ENCODE measurements around the gene COL4A2.

The COL4A2 gene

DNA sequence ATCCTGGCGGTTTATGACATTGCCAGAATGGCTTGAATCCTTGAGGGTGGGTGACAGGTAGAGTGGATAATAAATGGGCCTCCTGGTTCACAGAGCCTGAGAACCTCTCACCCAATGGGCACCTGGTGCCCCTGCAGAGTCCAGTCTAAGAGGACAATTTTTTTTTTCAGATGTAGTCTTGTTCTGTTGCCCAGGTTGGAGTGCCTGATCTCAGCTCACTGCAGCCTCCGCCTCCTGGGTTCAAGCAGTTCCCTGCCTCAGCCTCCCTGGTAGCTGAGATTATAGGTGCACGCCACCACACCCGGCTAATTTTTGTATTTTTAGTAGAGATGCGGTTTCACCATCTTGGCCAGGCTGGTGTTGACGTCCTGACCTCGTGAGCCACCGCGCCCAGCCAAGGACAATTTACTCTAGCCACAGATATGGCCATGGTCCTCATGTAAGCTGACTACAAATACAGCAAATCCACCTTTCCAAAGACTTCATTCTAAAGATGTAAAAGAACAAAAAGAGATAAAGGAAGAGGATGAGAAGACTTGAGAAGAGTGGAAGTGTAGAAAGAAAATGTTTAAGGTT, 33.0 kb downstream of the COL4A2 start:
- no peak for DNase-seq (ENCODE audit: low spot score)

DNA sequence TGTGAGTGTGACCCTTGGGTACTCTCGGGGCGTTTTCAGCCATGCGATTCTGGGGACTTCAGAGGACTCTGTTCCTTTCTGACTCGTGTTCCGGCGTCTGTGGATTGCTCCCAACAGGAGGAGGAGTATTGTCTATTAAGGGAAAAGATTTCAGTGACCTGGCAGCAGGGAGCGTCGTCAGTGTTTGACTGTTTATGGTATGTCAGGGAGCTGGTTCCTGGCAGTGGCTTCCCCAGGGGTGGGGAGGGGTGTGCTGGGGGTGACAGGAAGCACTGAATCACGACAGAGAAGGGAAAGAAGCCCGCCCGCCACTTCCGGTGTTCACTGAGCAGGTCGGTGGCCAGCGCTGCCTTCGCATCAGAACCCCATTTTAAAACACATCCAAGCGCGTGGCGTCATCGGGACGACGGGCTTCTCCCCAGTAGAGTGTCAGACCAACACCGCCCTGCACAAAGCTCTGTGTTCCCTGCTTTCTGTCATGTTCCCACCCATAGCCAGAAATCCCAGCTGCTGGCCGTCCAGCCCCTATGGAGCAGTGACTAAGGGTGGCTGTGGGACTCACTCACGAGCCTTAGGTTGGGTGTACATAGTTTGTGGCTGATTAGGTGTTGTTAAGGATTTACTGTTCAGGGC, 33.8 kb downstream of the COL4A2 start:
- DNase-seq (ENCODE audit: low spot score), result no peak

DNA sequence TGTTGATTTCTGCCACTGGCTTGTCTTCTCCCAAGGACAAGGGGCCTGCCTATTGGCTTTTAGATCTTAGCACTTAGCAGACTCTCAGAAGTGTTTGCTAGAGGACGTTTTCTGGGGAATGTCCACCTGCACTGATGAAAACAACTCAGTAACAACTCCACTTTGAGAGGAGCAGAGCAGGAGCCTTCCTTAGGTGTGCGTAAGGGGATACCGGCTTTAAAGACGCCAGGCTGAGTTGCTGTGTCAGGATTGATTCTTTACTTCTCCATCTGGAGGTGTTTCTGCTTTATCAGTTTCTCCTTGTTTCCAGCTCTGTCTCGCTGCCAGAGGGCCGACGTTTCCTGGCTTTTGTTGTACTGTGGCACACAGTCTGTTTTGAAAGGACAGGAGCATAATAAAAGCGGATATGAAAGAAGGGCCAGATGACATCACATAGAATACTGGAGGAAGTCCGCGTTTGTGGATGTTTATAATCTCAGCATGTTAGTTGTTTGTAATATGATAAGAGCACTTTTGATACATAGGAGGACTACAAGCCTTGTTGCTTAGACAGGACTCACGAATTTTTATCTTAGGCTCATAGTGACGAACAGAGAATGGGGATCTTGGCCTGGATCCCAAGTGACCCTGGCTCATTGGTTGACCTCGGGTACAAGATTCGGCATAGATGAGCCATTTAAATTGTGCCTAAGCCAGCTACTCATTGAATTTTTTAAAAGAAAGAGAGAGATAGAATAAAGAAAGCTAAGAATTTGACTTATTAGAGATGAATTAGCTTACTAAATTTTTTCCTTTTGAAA, 34.6 kb downstream of the COL4A2 start:
- DNase-seq (ENCODE audit: low spot score), result no peak

DNA sequence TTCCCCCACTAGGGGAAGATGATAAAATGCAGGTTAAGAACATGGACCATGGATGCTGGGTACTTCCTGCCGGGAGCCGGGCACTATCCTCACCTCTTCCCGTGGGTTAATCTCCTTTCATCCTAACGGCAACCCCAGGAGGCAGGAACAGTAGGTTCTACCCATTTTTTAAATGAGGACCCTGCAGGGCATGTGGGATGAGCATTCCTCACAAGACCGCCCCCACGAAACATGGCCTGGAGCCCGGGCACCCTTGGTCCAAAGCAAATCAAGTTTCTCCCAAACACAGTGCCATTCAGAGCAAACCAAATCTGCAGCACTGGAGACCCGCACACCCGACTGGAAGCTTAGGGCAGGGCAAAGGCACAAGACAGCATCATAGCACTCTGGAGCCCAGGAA, 35.4 kb downstream of the COL4A2 start:
- no peak for DNase-seq (ENCODE audit: low spot score)

DNA sequence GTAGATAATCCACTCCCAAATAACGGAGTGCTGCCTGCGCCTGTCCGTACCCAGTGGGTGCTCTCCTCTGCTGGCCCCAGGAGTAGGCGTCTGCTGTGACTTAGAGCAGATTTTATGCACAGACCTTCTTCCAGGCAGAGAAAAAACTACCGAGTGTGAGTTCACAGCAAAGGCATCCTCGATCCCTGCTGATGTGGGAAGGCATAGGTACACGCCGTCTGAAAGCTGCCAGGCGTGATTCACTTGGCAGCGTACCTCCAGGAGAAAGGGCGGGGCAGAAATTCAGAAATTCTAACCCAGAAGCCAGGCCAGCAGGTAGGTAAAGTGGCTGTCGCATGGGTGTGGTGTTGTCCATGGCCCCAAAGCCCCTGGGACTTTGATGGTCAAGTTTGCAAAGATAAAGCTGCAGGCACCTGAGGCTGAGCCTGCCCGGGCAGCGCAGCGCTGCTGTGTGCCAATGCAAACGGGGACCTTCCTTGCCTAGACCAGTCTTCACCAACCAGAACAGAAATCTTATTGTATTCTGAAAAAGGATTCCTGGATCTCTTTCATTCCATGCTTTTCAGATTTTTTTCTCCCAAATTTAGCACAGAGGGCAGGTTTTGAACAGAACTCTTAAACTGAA, 36.3 kb downstream of the COL4A2 start:
- DNase-seq (ENCODE audit: low spot score), result no peak

DNA sequence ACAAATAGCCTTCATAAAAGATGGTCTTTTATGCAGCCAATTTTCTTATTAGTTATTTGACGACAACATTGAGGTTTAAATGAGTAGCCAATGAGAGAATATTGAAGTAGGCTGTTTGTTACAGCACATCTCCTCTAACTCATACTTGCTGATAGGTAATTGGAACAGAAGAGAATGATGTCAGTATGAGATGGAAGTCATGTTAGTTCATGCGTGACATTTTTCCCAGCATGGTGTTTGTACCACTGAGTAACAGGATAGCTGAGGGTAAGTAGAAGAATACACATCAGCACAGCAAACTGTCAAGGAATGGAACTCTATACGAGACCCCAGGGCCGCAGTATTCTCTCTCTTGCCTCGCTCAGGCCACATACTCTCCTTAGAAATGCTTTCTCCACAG, 37.2 kb downstream of the COL4A2 start:
- no peak for DNase-seq (ENCODE audit: low spot score)

DNA sequence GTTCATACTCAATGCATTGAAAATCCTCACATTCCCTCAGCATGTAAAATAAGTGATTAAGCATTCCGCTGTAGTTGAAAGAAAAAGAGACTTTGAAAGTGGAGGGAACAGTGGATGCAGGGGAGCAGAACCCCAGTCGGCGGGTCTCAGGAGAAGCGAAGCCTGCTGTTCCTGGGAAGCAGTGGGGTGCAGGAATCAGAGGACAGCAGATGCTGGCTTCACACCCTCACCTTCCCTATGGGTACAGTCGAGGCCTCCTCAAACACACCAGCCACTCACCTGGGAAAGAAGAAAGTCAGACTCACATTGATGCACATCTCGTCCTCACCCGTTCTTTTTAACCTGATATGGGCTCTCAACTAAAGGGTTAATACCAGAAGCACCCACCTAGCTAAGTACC, 38.2 kb downstream of the COL4A2 start:
- DNase-seq (ENCODE audit: low spot score), result no peak

DNA sequence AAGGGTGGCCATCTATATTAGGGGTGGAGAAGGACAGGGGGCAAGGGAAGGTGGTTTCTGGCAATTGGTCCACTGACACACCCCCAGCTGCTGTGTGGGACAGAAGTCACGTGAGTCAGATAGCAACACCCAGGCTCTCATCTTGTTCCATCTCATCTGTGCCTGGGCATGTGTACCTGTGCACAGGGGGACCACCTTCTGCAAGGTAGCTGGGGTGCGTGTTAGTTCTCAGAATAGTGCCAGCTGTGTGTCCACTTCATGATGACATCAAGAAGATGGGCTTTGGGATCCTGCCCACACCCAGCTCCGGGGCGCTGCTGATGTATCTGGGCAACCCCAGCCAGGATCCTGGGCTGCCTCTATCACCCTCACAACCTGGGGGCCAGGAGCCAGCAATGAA, 38.6 kb downstream of the COL4A2 start:
- no peak for DNase-seq (ENCODE audit: low spot score)

DNA sequence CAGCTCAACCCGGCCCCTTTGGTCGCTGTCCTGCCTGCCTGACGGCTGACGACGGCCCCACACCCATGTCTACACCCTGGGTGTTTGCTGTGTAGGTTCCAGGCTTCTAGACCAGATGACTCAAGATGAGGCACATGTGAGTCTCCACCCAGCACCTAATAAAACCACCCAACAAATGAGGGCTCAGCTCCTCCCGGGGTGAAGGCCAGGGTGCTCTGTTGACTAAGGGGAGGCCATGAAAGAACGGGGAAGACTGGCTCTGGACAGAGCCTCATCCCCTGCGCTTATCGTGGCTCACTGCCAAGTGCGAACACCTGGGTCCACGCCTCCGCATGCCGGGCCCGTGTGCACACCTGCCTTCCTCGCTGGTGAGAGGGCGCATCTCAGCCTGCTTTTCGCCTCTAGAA, 39.6 kb downstream of the COL4A2 start:
- DNase-seq (ENCODE audit: low spot score), result no peak

DNA sequence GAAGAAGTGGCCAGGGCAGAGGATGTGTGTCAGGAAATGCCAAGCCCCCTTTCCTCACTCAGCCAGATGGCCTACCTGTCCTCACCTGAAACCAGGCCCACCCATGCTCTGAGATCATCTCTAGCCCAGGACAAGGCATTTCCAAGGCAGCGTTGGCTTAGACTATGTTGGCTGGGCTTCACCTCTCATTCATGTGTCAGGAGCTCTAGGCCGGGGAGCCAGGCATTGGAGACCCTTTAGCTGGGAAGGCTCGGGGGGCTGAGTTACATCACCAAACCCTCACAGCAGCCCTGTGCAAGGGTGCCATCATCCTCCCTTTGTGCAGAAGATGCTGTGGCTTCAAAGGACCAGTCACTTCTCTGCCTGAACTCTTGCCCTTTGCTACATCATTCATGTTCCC, 40.0 kb downstream of the COL4A2 start:
- DNase-seq (ENCODE audit: low spot score), result no peak

DNA sequence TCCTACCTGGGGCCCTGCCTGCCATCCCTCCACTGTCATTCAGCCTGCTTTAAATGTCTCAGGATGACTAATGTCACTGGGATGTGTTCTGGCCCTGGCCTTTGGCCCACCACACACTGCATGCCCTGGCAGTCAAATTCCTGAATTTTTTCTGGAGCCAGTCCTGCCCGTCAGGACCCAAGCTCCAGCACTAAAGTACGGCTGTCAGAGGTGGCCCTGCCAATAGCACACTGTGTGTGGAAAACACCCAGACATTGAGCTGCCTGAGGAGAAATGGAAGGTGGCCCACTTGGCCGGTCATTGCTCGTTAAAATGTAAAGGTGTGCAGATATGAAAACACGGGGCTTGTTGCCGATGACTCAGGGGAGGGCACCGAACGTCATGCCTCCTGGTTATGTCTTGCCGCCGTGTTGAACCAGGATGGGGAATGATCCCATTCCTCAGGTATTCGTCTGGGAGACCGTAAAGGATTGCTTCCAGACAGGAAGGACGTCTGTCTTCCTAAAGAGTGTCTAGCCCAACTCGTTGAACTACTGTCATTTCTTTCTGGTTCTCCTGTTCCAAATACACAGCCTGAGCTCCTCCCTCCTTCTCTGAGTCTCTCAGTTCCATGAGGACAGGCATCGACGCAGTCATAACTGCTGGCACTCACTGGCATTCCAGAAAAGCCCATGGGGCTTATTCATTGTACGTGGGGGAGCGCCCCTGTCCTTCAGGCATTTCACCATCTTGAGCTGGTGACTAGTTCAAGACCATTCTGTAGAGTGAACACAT, 40.6 kb downstream of the COL4A2 start:
- no peak for DNase-seq (ENCODE audit: low spot score)

DNA sequence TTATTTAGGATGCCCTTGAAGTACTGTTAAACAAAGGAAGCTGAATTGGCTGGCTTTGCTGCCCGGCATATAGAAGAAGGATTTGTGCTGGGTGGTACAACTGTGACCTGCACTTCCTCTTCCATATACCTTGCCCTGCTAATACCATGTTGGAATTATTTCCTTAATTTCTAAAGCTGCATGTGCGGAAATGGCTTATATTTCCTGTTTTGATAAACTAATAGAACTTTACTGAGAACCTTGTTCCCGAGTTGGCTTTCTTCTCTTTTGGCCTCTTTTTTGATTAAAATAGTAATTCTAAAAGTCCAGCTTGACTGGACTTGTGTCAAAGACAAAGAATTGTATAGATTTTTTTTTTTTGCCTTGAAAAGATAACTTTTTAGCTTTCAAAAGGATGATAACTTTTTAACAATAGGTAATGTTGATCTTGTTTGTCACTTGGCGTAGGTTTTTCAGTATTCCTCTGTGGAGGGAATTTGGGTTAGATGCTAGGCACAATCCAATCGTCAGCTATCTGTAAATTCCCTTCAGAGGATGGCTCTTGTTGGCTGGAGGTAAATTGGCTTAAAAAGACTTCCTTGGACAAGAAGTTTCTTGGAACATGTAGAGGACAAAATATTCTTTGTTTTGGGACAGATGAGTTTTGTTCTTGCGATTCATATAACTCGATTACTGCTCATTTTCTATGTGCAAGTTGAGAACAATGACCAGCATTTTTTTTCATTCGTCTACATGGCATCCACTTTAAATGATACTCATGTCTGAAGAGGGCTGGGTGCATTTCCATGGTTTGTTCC, 41.4 kb downstream of the COL4A2 start:
- no peak for DNase-seq (ENCODE audit: low spot score)

DNA sequence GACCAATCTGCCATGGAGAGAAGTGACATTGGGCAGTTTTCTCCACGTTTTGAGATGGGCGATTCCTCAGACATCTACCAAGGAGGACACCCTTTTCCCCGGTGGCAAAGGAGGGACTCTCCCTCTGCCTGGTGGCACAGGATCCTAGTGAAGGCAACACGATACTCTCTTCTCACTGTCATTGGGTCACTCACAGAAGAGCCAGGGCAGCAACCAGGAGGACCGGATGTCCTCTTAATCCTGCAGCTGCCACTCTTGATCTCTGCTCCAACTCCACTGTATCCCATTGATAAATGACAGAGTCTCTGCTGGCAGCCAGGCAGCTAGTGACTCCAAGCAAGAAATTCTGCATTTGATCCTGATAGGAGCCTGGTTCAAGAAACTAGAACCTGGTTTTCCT, 42.2 kb downstream of the COL4A2 start:
- DNase-seq (ENCODE audit: low spot score), result no peak

DNA sequence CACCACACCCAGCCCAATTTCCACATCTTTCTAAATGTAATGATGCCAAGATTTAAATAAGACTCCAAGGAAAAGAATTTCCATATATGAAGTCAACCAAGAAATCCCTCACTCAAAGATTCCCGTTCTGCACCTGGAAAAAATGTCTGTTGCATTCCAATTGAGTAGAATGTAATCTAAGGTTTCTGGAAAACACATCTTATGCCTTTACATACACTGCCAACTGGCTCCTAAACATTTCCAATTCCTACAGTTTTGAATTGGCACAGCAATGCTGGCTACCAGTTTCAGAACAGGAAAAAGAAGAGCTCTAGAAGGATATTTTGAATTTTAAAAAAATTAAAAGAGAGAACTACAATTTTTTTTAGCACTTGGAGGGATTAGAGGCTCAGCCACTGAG, 43.0 kb downstream of the COL4A2 start:
- DNase-seq (ENCODE audit: low spot score), result no peak

DNA sequence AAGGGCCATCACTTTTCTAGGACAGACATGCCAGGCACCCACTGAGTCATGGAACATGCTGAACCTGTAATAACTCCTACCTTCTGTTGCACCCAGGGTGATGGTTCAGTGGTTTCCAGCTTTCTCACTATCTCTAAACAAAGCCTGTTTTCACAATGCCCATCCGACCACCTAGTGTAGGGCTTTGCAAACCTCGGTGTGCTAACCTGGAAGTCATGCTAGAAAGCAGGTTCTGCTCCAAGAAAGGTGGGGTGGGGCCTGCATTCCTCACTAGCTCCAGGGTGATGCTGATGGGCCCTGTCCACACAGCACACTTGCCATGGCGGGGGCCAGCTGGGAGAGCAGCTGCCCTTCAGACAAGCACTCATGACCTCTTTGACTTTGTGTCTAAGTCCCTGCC, 43.4 kb downstream of the COL4A2 start:
- no peak for DNase-seq (ENCODE audit: low spot score)

DNA sequence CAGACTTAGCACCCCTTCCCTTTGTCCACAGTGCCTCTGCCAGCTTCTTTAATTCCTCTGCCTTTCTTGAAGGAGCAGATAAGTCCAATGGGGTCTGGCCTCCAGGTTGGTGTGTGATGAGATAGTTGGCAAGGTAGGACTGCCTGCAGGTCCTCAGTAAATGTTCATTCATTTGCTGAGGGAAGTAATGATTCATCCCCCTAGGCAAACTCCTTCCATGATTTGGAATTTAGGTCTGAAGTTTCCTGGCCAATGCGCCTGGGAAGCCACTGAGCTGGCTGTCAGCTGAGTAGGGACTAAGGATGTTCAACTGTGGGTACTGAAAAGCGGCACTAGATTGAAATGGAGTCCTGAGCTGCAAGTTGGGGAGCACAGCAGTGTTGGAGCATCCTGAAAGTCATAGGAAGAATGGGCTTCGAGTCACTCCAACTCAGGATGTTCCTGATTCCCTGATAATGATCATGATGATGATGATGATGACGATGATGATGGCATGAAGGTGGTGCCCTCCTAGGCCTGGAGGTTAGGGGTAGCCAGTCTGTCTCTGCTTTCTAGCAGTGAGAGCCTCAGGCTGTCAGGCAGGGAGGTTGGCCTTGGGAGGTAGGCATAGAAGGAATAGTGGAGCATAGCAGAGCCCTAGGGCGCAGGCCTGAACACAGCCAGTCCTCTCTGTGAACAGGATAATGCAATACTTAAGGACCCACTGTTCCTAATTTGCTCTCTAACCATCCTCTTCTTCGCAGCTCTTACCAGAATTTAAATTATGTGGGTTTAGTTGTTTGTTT, 44.7 kb downstream of the COL4A2 start:
- DNase-seq (ENCODE audit: low spot score), result no peak

DNA sequence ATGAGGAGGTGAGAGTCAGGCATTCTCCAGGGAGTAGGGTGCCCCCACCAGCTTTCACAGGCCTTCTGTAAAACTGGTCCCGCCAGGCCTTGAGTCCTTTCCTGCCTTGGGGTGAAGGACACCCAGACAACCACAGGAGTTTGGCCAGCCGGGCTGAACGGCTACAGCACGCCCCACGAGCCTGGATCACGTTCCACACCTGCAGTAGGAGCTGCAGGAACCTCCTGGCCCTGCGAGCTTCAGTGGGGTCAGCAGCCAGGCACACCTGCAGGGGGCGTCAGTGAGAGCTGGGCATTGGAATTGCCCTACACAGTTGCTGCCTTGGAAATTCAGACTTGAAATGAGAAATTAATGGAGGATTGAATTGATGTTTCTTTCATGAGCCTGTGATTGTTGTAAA, 45.7 kb downstream of the COL4A2 start:
- no peak for DNase-seq (ENCODE audit: low spot score)

DNA sequence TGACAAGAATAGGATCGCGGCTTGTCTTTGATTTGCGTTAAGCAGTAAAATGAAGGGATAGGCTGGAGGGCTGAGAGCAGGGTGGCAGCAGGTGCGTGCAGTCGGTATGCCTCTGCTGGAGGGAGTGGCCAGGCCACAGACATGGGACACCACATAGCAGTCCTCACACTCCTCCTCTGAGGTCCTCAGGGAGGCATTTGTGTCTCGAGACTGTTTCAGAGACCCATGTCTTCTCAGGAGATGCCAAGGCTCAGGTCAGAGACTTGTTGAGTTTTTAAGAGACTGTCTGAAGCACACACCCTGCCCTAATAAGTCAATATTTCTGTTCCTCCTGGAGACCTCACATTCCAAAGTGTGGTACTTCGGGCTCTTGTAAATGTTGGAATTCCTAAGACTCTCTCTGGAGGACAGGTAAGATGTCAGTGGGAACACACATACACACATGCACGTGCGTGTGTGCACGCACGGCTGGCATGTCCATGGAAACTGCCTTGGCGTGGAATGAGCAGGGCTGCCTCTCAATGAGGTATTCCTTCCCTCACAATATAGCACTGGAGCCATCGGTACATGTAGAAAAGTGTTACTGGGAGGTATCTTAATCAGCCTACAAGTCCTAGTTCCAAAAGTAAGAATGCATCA, 46.4 kb downstream of the COL4A2 start:
- no peak for DNase-seq (ENCODE audit: low spot score)

DNA sequence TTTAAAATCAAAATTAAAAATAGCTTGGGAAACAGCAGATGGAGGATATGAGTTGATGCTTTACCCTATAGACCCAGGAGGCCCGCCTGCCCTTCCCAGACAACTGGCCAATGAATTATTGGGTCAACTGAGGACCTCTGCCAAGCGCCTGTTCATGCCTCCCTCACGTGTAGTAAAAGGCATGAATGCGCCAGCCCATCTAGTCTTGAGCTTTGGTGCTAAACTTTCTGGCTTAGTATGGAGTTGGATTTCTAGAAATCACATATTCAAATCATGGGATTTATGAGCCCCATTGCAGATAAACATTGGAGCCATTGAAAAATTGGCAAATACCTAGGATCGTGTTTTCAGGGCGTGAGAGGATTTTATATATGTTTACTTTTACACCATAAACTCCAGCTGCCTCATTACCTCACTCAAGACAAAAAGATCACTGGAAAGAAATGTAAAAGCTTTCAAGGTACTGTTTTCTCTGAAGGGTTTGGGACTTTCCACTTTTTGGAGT, 47.1 kb downstream of the COL4A2 start:
- no peak for DNase-seq (ENCODE audit: low spot score)
